Mucosa of rectum (tissue), 2 donors: ENCODE results near the gene FGF2.

Source experiments
- H3K27ac ChIP-seq, 2 donors: one replicate each; pipeline ENCODE4 v1.7.0; 2013; ENCODE audit warnings: inconsistent platforms in 2 of 2, low read depth in 2 of 2, low read length in 2 of 2
- H3K27me3 ChIP-seq, 2 donors: one replicate each; pipeline ENCODE4 v1.7.0; 2013; ENCODE audit warnings: low read length in 2 of 2; ENCODE audit not compliant: control insufficient read depth in 2 of 2, insufficient read depth in 2 of 2
- H3K36me3 ChIP-seq, 2 donors: one replicate each; pipeline ENCODE4 v1.7.0; 2013; ENCODE audit warnings: low read length in 2 of 2; ENCODE audit not compliant: control insufficient read depth in 2 of 2, insufficient read depth in 2 of 2
- H3K4me1 ChIP-seq, 2 donors: one replicate each; pipeline ENCODE4 v1.7.0; 2013; ENCODE audit warnings: low read length in 2 of 2, mild to moderate bottlenecking in 1 of 2; ENCODE audit not compliant: control insufficient read depth in 2 of 2, insufficient read depth in 2 of 2
- H3K4me3 ChIP-seq, 2 donors: one replicate each; pipeline ENCODE4 v1.7.0; 2013; ENCODE audit warnings: low read length in 2 of 2
- H3K9ac ChIP-seq, 2 donors: one replicate each; pipeline ENCODE4 v1.7.0; 2013; ENCODE audit warnings: low read length in 2 of 2, low read depth in 1 of 2, mild to moderate bottlenecking in 1 of 2
- H3K9me3 ChIP-seq, 2 donors: one replicate each; pipeline ENCODE4 v1.7.0; 2013; ENCODE audit warnings: low read length in 2 of 2; ENCODE audit not compliant: control insufficient read depth in 2 of 2
- donor health status: healthy.
- donor health status: Normal muscosa, but diverticular disease.

The FGF2 gene

GRCh38 chr4:122900314-122900713 lies 73.7 kb downstream of the FGF2 start:
- H3K27ac ChIP-seq: no peak overlapping the region

GRCh38 chr4:122901247-122902010 lies 74.8 kb downstream of the FGF2 start:
- Histone ChIP-seq H3K27ac (no peak overlapping the region), H3K4me3 (no peak overlapping the region), H3K36me3 (no peaks in the 10 kb centered on the region), H3K4me1 (peaks cover 0 to 4% of the 10 kb centered on the region in 2 donors), H3K9ac (no peak overlapping the region), H3K9me3 (no peaks in the 10 kb centered on the region), H3K27me3 (no peaks in the 10 kb centered on the region)

More at GRCh38 chr4:122900314-122900713, 73.7 kb downstream of the FGF2 start:
- Histone ChIP-seq H3K4me3 (no peak overlapping the region), H3K9ac (no peak overlapping the region), H3K4me1 (peaks cover 0 to 4% of the 10 kb centered on the region in 2 donors), H3K27me3 (no peaks in the 10 kb centered on the region), H3K36me3 (no peaks in the 10 kb centered on the region), H3K9me3 (no peaks in the 10 kb centered on the region)

DNA sequence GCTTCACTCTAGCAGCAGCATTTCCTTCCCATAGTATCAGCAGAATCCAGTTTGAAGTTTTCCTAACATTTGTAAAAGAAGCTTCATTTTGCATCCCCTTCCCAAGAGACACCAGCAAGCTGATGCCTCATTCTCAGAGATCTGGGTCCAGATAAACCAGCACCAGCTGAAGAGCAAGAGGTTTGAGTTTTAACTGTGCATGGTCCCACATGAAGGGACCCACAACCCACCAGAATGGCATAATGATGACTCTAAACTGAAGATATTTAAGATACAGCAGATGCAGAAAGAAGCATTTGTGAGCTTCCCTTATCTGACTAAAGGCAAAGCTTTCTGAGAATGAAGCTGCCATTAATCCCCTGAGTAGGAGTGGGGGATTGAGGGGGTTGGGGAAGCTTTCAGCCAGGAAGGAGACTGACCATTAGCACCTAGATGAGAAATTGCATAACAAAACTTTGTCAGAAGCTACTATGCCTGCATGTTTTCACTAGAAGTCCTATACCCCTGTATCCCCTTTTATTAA lies 77.2 kb downstream of the FGF2 start:
- Histone ChIP-seq H3K9ac (no peak overlapping the region), H3K27me3 (no peaks in the 10 kb centered on the region), H3K9me3 (no peaks in the 10 kb centered on the region), H3K4me1 (no peaks in the 10 kb centered on the region), H3K36me3 (no peaks in the 10 kb centered on the region), H3K27ac (no peak overlapping the region), H3K4me3 (no peak overlapping the region)

- H3K9me3 ChIP-seq: no peaks in the 10 kb centered on the region
- H3K4me3 ChIP-seq: no peak overlapping the region
- H3K4me1 ChIP-seq: no peaks in the 10 kb centered on the region
- no peak overlapping the region for H3K9ac ChIP-seq
- no peak overlapping the region for H3K27ac ChIP-seq
- no peaks in the 10 kb centered on the region for H3K27me3 ChIP-seq
- H3K36me3 ChIP-seq: no peaks in the 10 kb centered on the region
Observed at GRCh38 chr4:122906859-122907305, 80.3 kb downstream of the FGF2 start.

DNA sequence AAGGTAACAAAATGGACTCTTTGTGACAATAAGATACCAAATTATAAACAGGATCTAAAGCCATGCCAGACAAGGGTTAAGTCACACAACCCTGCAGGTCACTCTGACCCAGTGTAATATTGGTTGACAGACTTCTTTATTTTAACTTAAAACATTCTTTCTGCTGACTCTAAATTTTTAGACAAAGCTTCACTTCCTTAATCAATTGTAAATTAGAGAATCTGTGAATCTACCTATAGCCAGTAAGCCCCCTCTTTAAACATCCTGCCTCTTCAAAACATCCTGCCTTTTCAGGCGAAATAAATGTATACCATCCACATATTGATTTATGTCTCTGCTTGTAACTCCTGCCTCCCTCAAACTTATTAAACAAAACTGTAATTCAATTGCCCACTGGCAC lies 81.6 kb downstream of the FGF2 start:
- Histone ChIP-seq H3K4me3 (no peak overlapping the region), H3K27ac (no peak overlapping the region), H3K4me1 (no peaks in the 10 kb centered on the region), H3K27me3 (no peaks in the 10 kb centered on the region), H3K36me3 (no peaks in the 10 kb centered on the region), H3K9me3 (no peaks in the 10 kb centered on the region), H3K9ac (no peak overlapping the region)

DNA sequence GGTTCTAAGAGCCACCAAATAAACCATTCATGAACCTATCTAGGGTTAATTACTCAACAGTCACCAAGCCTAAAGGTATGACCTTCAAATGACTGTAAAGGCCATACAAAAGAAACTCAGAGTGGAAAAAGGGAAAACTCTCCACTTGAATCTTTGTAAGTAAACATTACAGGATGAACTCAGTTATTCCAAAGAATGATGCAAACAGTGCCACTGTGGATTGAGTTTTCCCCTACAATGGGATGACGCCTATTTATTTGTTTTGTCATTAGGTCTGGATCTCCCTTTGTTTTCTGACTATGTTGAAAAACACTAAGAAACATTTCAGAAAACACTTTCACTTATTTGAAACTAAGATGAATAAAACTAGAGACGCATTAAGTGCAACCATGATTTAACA lies 83.1 kb downstream of the FGF2 start:
- Histone ChIP-seq H3K9me3 (no peaks in the 10 kb centered on the region), H3K27me3 (no peaks in the 10 kb centered on the region), H3K9ac (no peak overlapping the region), H3K4me1 (no peaks in the 10 kb centered on the region), H3K4me3 (no peak overlapping the region), H3K36me3 (no peaks in the 10 kb centered on the region), H3K27ac (no peak overlapping the region)

GRCh38 chr4:122911588-122911987 lies 85.0 kb downstream of the FGF2 start:
- H3K36me3 ChIP-seq: no peaks in the 10 kb centered on the region
- H3K9me3 ChIP-seq: no peaks in the 10 kb centered on the region
- H3K27ac ChIP-seq: no peak overlapping the region
- H3K4me3 ChIP-seq: no peak overlapping the region
- H3K27me3 ChIP-seq: no peaks in the 10 kb centered on the region
- no peaks in the 10 kb centered on the region for H3K4me1 ChIP-seq
- no peak overlapping the region for H3K9ac ChIP-seq

DNA sequence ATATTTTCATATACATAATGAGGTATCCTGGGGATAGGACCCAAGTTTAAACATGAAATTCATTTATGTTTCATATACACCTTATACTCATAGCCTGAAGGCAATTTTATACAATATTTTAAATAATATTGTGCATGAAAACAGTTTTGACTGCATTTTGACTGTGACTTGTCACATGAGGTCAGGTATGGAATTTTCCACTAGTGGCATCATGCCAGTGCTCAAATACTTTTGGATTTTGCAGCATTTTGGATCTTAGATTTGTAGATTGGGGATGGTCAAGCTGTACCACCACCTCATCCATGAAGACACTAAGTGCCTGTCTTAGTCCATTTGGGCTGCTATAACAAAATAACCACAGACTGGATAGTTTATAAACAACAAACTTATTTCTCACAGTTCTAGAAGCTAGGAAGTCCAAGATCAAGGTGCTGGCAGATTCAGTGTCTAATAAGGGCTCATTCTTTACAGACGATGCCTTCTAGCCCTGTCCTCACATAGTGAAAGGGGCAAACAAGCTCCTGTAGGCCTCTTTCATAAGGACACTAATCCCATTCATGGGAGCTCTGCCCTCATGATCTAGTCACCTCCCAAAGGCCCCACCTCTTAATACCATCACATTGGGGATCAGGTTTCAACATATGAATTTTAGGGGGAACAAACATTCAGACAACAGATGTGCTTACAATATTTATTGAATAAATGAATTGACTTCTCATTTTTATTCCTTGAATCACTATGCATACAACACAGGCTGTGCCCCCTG lies 86.4 kb downstream of the FGF2 start:
- Histone ChIP-seq H3K9me3 (no peaks in the 10 kb centered on the region), H3K9ac (no peak overlapping the region), H3K27me3 (no peaks in the 10 kb centered on the region), H3K4me3 (no peak overlapping the region), H3K4me1 (no peaks in the 10 kb centered on the region), H3K36me3 (no peaks in the 10 kb centered on the region), H3K27ac (no peak overlapping the region)

- Histone ChIP-seq H3K4me1 (no peaks in the 10 kb centered on the region), H3K4me3 (no peak overlapping the region), H3K36me3 (no peaks in the 10 kb centered on the region), H3K27ac (no peak overlapping the region), H3K27me3 (no peaks in the 10 kb centered on the region), H3K9ac (no peak overlapping the region), H3K9me3 (no peaks in the 10 kb centered on the region)
Observed at GRCh38 chr4:122914292-122914904, 87.8 kb downstream of the FGF2 start.

DNA sequence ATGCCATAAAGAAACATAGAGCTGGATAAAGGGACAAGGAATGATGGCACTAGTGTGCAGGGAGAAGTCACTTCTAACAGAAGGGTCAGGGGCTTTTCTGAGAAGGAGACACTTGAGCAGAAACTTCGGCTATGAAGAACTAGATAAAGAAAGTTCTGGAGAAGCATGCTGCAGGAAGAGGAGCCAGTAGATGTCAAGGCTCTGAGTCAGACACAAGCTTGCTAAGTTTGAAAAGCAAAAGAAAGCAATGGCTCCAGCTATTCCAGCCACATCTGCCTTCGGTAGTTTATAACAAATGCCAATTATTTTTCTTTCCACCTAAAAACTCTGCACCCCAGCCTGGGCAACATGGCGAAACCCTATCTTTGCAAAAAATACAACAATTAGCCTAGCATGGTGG lies 88.3 kb downstream of the FGF2 start:
- no peak overlapping the region for H3K4me3 ChIP-seq
- H3K27me3 ChIP-seq: no peaks in the 10 kb centered on the region
- no peak overlapping the region for H3K27ac ChIP-seq
- no peaks in the 10 kb centered on the region for H3K9me3 ChIP-seq
- H3K36me3 ChIP-seq: no peaks in the 10 kb centered on the region
- no peak overlapping the region for H3K9ac ChIP-seq
- H3K4me1 ChIP-seq: no peaks in the 10 kb centered on the region
